IPS-18a (cell line): ENCODE data around the gene APIP.

ENCODE experiments used
- H3K27ac ChIP-seq: one replicate; pipeline ENCODE4 v1.5.1; 2013; ENCODE audit warnings: low read length
- H3K27me3 ChIP-seq: one replicate; pipeline ENCODE4 v1.6.1; 2013; ENCODE audit warnings: mild to moderate bottlenecking, low read length; ENCODE audit not compliant: control insufficient read depth, insufficient read depth
- H3K36me3 ChIP-seq: one replicate; pipeline ENCODE4 v1.6.1; 2013; ENCODE audit warnings: low read depth, low read length; ENCODE audit not compliant: control insufficient read depth
- H3K4me1 ChIP-seq: one replicate; pipeline ENCODE4 v1.6.1; 2013; ENCODE audit warnings: low read depth, low read length; ENCODE audit not compliant: control insufficient read depth
- H3K4me3 ChIP-seq: one replicate; pipeline ENCODE4 v1.5.1; 2013; ENCODE audit warnings: low read length
- H3K9ac ChIP-seq: one replicate; pipeline ENCODE4 v1.6.1; 2013; ENCODE audit warnings: mild to moderate bottlenecking, low read length, moderate library complexity
- H3K9me3 ChIP-seq: one replicate; pipeline ENCODE4 v1.6.1; 2013; ENCODE audit warnings: low read depth, low read length; ENCODE audit not compliant: control insufficient read depth

APIP gene

GRCh38 chr11:34874202-34874601 is 42.0 kb downstream of the APIP start:
- H3K4me3 ChIP-seq = no peak overlapping the region
- no peak overlapping the region for H3K27ac ChIP-seq
- no peaks in the 10 kb centered on the region for H3K4me1 ChIP-seq
- H3K9me3 ChIP-seq = no peaks in the 10 kb centered on the region
- H3K27me3 ChIP-seq = no peaks in the 10 kb centered on the region
- H3K36me3 ChIP-seq = peaks cover 3% of the 10 kb centered on the region
- H3K9ac ChIP-seq = no peak overlapping the region

- H3K36me3 ChIP-seq = no peaks in the 10 kb centered on the region
- H3K27me3 ChIP-seq = no peaks in the 10 kb centered on the region
- H3K9me3 ChIP-seq = no peaks in the 10 kb centered on the region
- H3K4me3 ChIP-seq = no peak overlapping the region
- no peak overlapping the region for H3K27ac ChIP-seq
- no peaks in the 10 kb centered on the region for H3K4me1 ChIP-seq
- no peak overlapping the region for H3K9ac ChIP-seq
Measured at GRCh38 chr11:34870548-34871196, 45.5 kb downstream of the APIP start.

GRCh38 chr11:34869425-34869824 is 46.8 kb downstream of the APIP start:
- Histone ChIP-seq H3K27me3 (no peaks in the 10 kb centered on the region), H3K4me1 (no peaks in the 10 kb centered on the region), H3K9ac (no peak overlapping the region), H3K27ac (no peak overlapping the region), H3K4me3 (no peak overlapping the region), H3K36me3 (no peaks in the 10 kb centered on the region), H3K9me3 (no peaks in the 10 kb centered on the region)

GRCh38 chr11:34866375-34866774 is 49.8 kb downstream of the APIP start:
- H3K36me3 ChIP-seq = no peaks in the 10 kb centered on the region
- no peak overlapping the region for H3K9ac ChIP-seq
- H3K27ac ChIP-seq = no peak overlapping the region
- H3K4me3 ChIP-seq = no peak overlapping the region
- no peaks in the 10 kb centered on the region for H3K4me1 ChIP-seq
- no peaks in the 10 kb centered on the region for H3K9me3 ChIP-seq
- H3K27me3 ChIP-seq = no peaks in the 10 kb centered on the region

- Histone ChIP-seq H3K4me1 (no peaks in the 10 kb centered on the region), H3K9me3 (no peaks in the 10 kb centered on the region), H3K36me3 (no peaks in the 10 kb centered on the region), H3K4me3 (no peak overlapping the region), H3K27me3 (no peaks in the 10 kb centered on the region), H3K27ac (no peak overlapping the region), H3K9ac (no peak overlapping the region)
Measured at GRCh38 chr11:34865261-34865660, 50.9 kb downstream of the APIP start.

GRCh38 chr11:34864424-34864823 is 51.8 kb downstream of the APIP start:
- Histone ChIP-seq H3K36me3 (no peaks in the 10 kb centered on the region), H3K4me1 (no peaks in the 10 kb centered on the region), H3K4me3 (no peak overlapping the region), H3K27me3 (no peaks in the 10 kb centered on the region), H3K27ac (no peak overlapping the region), H3K9me3 (no peaks in the 10 kb centered on the region), H3K9ac (no peak overlapping the region)

GRCh38 chr11:34863048-34863447 is 53.1 kb downstream of the APIP start:
- no peak overlapping the region for H3K4me3 ChIP-seq
- no peaks in the 10 kb centered on the region for H3K9me3 ChIP-seq
- H3K27ac ChIP-seq = no peak overlapping the region
- H3K4me1 ChIP-seq = no peaks in the 10 kb centered on the region
- H3K9ac ChIP-seq = no peak overlapping the region
- no peaks in the 10 kb centered on the region for H3K27me3 ChIP-seq
- no peaks in the 10 kb centered on the region for H3K36me3 ChIP-seq

GRCh38 chr11:34860518-34860917 is 55.7 kb downstream of the APIP start:
- Histone ChIP-seq H3K4me3 (no peak overlapping the region), H3K27ac (no peak overlapping the region), H3K36me3 (no peaks in the 10 kb centered on the region), H3K9me3 (no peaks in the 10 kb centered on the region), H3K9ac (no peak overlapping the region), H3K27me3 (no peaks in the 10 kb centered on the region), H3K4me1 (no peaks in the 10 kb centered on the region)

GRCh38 chr11:34860034-34860433 is 56.1 kb downstream of the APIP start:
- no peaks in the 10 kb centered on the region for H3K9me3 ChIP-seq
- no peaks in the 10 kb centered on the region for H3K4me1 ChIP-seq
- no peak overlapping the region for H3K9ac ChIP-seq
- no peak overlapping the region for H3K4me3 ChIP-seq
- H3K27me3 ChIP-seq = no peaks in the 10 kb centered on the region
- H3K27ac ChIP-seq = no peak overlapping the region
- no peaks in the 10 kb centered on the region for H3K36me3 ChIP-seq

GRCh38 chr11:34859496-34859895 is 56.7 kb downstream of the APIP start:
- H3K27ac ChIP-seq = no peak overlapping the region
- H3K9ac ChIP-seq = no peak overlapping the region
- no peaks in the 10 kb centered on the region for H3K27me3 ChIP-seq
- no peaks in the 10 kb centered on the region for H3K9me3 ChIP-seq
- no peaks in the 10 kb centered on the region for H3K36me3 ChIP-seq
- no peak overlapping the region for H3K4me3 ChIP-seq
- H3K4me1 ChIP-seq = no peaks in the 10 kb centered on the region

GRCh38 chr11:34857463-34857862 is 58.7 kb downstream of the APIP start:
- no peaks in the 10 kb centered on the region for H3K36me3 ChIP-seq
- no peaks in the 10 kb centered on the region for H3K27me3 ChIP-seq
- H3K27ac ChIP-seq = no peak overlapping the region
- H3K4me3 ChIP-seq = no peak overlapping the region
- H3K9me3 ChIP-seq = no peaks in the 10 kb centered on the region
- H3K4me1 ChIP-seq = no peaks in the 10 kb centered on the region
- H3K9ac ChIP-seq = no peak overlapping the region

GRCh38 chr11:34856251-34856650 is 59.9 kb downstream of the APIP start:
- Histone ChIP-seq H3K4me1 (no peaks in the 10 kb centered on the region), H3K27ac (no peak overlapping the region), H3K9ac (no peak overlapping the region), H3K4me3 (no peak overlapping the region), H3K27me3 (no peaks in the 10 kb centered on the region), H3K36me3 (no peaks in the 10 kb centered on the region), H3K9me3 (no peaks in the 10 kb centered on the region)
